Prostate gland (tissue), 2 donors: Measurements from ENCODE around the gene RAB1A.

Source experiments
- POLR2A ChIP-seq: fragments of 450-650 bp; IDR thresholded peaks from one replicate; pipeline ENCODE4 v1.6.1; 2016; ENCODE audit warnings: antibody characterized with exemption, mild to moderate bottlenecking
- POLR2AphosphoS5 ChIP-seq: sonication (generic); formaldehyde crosslinking; IDR thresholded peaks from one replicate; pipeline ENCODE4 v1.6.1; 2017; ENCODE audit warnings: antibody characterized with exemption
- TF ChIP-seq, protein P1 (sequence below), 4 experiments: fragments of 200-600 bp in 2 of 4; fragments of 450-650 bp in 2 of 4; sonication (generic) in 2 of 4; IDR thresholded peaks; 1 replicate in 3 of 4; 2 replicates in 1 of 4; pipeline ENCODE4 v1.5.1; 2016 to 2019; ENCODE audit warnings: antibody characterized with exemption in 4 of 4, mild to moderate bottlenecking in 2 of 4, moderate library complexity in 2 of 4

DNA sequence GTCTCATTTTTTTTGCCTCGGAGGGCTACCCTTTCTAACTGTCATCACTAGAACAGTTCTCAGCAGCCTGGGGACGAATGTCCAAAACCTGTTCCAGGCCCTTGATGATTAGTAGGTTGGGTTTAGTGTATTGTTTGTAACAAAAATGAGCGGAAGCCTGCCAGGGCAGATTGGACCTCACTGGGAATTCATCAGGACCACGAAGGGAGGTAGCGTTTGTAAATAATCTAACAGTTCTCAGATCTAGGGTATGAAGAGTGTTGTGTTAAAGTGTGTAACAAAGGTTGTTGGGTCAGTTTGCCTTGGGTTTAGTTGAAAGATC is 72.9 kb downstream of the RAB1A start:
- TF ChIP-seq, protein P1, sequence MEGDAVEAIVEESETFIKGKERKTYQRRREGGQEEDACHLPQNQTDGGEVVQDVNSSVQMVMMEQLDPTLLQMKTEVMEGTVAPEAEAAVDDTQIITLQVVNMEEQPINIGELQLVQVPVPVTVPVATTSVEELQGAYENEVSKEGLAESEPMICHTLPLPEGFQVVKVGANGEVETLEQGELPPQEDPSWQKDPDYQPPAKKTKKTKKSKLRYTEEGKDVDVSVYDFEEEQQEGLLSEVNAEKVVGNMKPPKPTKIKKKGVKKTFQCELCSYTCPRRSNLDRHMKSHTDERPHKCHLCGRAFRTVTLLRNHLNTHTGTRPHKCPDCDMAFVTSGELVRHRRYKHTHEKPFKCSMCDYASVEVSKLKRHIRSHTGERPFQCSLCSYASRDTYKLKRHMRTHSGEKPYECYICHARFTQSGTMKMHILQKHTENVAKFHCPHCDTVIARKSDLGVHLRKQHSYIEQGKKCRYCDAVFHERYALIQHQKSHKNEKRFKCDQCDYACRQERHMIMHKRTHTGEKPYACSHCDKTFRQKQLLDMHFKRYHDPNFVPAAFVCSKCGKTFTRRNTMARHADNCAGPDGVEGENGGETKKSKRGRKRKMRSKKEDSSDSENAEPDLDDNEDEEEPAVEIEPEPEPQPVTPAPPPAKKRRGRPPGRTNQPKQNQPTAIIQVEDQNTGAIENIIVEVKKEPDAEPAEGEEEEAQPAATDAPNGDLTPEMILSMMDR (IDR thresholded peaks at IDR 0.05): no peak
- TF ChIP-seq POLR2A: no peak
- TF ChIP-seq POLR2AphosphoS5: no peak
